ENCODE data around the gene RAB10. TPM values are rescaled to one million over a fixed set of nuclear protein-coding genes. Genes with fewer than 3 reads are reported as not detected.

The RAB10 gene
- total and polyA plus RNA-seq, 9 of the 15 experiments (the other 6 are each of a cell fraction or from before 2014, with no cell fraction given) = 25.1 to 214 (median 157) TPM

- TF ChIP-seq CBX8 (IDR thresholded peaks at IDR 0.05; ENCODE audit: borderline replicate concordance, extremely low read depth, low read depth, low read length, poor library complexity, severe bottlenecking) (no peak), ZNF830 (CRISPR knock-in tag; IDR thresholded peaks at IDR 0.05) (no peak), TARDBP (IDR thresholded peaks at IDR 0.05) (no peak), OTX1 (CRISPR knock-in tag; IDR thresholded peaks at IDR 0.05) (no peak), ZNF224 (CRISPR knock-in tag; IDR thresholded peaks at IDR 0.05) (no peak), UBTF (IDR thresholded peaks at IDR 0.05; ENCODE audit: borderline replicate concordance in 1 of 2, low read depth in 2 of 2, low read length in 2 of 2) (no peak), HMG20B (CRISPR knock-in tag; IDR thresholded peaks at IDR 0.05) (no peak), ZZZ3 (IDR thresholded peaks at IDR 0.05) (no peak), NFIC (IDR thresholded peaks at IDR 0.05) (no peak)
- TF ChIP-seq, protein P1, sequence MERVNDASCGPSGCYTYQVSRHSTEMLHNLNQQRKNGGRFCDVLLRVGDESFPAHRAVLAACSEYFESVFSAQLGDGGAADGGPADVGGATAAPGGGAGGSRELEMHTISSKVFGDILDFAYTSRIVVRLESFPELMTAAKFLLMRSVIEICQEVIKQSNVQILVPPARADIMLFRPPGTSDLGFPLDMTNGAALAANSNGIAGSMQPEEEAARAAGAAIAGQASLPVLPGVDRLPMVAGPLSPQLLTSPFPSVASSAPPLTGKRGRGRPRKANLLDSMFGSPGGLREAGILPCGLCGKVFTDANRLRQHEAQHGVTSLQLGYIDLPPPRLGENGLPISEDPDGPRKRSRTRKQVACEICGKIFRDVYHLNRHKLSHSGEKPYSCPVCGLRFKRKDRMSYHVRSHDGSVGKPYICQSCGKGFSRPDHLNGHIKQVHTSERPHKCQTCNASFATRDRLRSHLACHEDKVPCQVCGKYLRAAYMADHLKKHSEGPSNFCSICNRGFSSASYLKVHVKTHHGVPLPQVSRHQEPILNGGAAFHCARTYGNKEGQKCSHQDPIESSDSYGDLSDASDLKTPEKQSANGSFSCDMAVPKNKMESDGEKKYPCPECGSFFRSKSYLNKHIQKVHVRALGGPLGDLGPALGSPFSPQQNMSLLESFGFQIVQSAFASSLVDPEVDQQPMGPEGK (CRISPR knock-in tag; IDR thresholded peaks at IDR 0.05; ENCODE audit: borderline replicate concordance) = no peak
Measured at GRCh38 chr2:26118682-26119081, 84.8 kb downstream of the RAB10 start (continued).
